ENCODE data around the gene CCDC158.
"Not testable (repeated sequence)": the region's sequence is repeated elsewhere in the genome, so short reads cannot be mapped to it uniquely, and the experiment has no call there.

The CCDC158 gene

DNA sequence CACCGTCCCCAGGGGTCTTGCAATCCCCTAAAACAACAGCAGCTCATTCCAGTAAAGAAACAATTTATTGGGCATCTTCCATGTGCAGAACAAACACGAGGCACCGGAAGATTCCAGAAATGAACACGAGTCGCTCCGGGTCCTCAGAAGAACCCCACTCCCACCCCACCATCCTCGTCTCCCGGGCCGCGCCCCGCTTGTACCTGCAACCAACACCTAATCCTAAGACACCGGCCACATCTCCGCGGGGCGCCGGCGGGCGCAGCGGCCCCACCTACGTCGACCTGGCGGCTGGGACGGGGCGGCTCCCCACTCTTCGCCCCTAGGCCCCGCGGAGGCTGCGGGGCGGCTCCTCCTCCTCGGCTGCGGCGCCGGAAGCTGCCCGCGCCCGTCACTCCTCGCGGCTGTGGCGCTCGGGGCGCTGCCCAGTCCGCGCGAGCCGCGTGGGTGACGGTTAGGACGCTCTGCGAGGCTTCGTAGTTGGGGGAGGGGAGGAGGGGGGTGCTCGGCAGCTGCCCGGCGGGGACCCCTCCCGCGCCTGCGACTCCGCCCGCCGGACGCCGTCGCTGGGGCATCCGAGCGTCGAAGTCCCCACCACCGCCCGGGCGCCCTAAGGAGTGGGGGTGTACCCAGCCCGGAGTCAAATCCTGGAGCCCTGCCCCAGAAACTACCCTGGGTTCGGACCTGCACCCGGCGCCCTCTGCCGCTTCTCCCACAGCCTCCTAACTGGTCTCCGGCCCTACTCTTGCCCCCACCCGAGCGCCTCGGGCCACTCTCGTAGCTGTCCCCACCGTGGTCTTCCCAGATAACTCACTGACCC is at the start of gene CCDC158:
Gene CCDC158 (minus strand): TSS at position 380 of the 820 bp plus-strand sequence. CDS start 17,934 bp downstream, outside the sequence.
- no peak within 1 kb of the TSS for H3K9ac ChIP-seq (ENCODE audit: low read depth, low read length)
- no peak within 1 kb of the TSS for H3K4me3 ChIP-seq (ENCODE audit: low read length)
- H3K27ac ChIP-seq (ENCODE audit: low read length): no peak within 1 kb of the TSS
- no peaks in the 10 kb centered on the region for H3K36me3 ChIP-seq (ENCODE audit: insufficient read depth, low read depth, low read length)
- H3K4me1 ChIP-seq (ENCODE audit: insufficient read depth, low read length): no peaks in the 10 kb centered on the region
- no peaks in the 10 kb centered on the region for H3K27me3 ChIP-seq (ENCODE audit: insufficient read depth, low read length)
- H3K9me3 ChIP-seq (ENCODE audit: insufficient read depth, low read depth, low read length): peaks cover 7% of the 10 kb centered on the region; the same call in 1 of the 2 replicates

DNA sequence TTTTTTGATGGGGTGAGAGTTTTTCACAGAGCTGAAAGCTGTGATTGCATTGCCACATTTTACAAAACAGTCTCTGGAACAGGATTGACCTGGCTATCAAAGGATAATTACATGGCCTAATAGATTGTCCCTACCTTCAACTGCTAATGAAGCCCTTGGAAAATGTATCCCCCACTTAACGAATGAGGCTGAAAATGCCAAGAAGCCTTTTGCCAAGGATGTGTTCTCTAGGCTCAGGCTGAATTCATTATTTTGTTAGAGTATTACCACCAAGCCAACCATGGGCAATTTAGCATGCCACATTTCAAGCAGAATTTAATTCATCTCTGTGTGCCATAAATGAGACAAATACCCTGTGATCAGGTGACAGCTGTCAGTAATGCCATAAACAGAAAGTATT is 49.6 kb upstream of the CCDC158 start:
- Histone ChIP-seq H3K9me3 (ENCODE audit: insufficient read depth, low read depth, low read length) (no peaks in the 10 kb centered on the region), H3K4me3 (ENCODE audit: low read length) (no peak overlapping the region), H3K27ac (ENCODE audit: low read length) (no peak overlapping the region), H3K36me3 (ENCODE audit: insufficient read depth, low read depth, low read length) (no peaks in the 10 kb centered on the region), H3K4me1 (ENCODE audit: insufficient read depth, low read length) (no peaks in the 10 kb centered on the region; the same call in 1 of the 2 replicates), H3K9ac (ENCODE audit: low read depth, low read length) (no peak overlapping the region), H3K27me3 (ENCODE audit: insufficient read depth, low read length) (no peaks in the 10 kb centered on the region)

DNA sequence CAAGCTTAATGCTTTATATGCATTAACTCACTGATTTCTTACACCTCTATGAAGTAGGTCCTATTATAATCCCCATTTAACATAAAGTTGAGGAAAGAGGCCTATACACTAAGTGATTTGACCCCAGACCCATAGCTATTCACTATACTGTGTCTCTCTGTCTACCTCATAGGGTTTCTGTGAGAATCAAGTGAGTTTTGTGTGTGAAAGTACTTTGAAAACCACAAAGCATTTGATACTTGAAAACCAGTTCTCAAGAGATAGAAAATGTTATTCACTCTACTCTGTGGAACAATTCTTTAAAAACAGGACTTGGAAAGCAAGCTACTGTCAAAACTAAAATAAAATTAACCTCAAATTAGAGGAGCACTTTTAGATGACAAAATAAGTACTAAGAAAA is 49.1 kb upstream of the CCDC158 start:
- no peaks in the 10 kb centered on the region; the same call in 1 of the 2 replicates for H3K4me1 ChIP-seq (ENCODE audit: insufficient read depth, low read length)
- H3K27me3 ChIP-seq (ENCODE audit: insufficient read depth, low read length): no peaks in the 10 kb centered on the region
- no peak overlapping the region for H3K9ac ChIP-seq (ENCODE audit: low read depth, low read length)
- no peak overlapping the region for H3K4me3 ChIP-seq (ENCODE audit: low read length)
- H3K27ac ChIP-seq (ENCODE audit: low read length): no peak overlapping the region
- H3K36me3 ChIP-seq (ENCODE audit: insufficient read depth, low read depth, low read length): no peaks in the 10 kb centered on the region
- no peaks in the 10 kb centered on the region for H3K9me3 ChIP-seq (ENCODE audit: insufficient read depth, low read depth, low read length)

DNA sequence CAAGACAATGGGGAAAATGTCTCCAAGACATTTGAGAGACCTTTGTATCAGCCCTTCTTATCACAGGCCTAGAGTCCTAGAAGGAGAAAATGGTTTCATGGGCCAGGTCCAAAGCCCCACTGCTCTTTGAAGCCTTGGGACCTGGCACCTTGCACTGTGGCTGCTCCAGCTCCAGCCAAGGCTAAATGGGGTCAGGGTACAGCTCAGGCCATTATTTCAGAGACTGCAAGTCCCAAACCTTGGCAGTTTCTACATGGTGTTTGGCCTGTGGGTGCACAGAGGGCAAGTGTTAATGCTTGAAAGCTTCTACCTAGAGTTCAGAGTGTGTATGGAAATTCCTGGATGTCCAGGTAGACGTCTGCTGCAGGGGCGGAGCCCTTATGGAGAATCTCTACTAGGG is 42.6 kb upstream of the CCDC158 start:
- H3K4me1 ChIP-seq (ENCODE audit: insufficient read depth, low read length): peaks cover 18% of the 10 kb centered on the region
- no peaks in the 10 kb centered on the region for H3K36me3 ChIP-seq (ENCODE audit: insufficient read depth, low read depth, low read length)
- H3K9me3 ChIP-seq (ENCODE audit: insufficient read depth, low read depth, low read length): peaks cover 19% of the 10 kb centered on the region; the same call in 1 of the 2 replicates
- no peaks in the 10 kb centered on the region for H3K27me3 ChIP-seq (ENCODE audit: insufficient read depth, low read length)
- H3K9ac ChIP-seq (ENCODE audit: low read depth, low read length): no peak overlapping the region
- no peak overlapping the region for H3K4me3 ChIP-seq (ENCODE audit: low read length)
- no peak overlapping the region for H3K27ac ChIP-seq (ENCODE audit: low read length)

DNA sequence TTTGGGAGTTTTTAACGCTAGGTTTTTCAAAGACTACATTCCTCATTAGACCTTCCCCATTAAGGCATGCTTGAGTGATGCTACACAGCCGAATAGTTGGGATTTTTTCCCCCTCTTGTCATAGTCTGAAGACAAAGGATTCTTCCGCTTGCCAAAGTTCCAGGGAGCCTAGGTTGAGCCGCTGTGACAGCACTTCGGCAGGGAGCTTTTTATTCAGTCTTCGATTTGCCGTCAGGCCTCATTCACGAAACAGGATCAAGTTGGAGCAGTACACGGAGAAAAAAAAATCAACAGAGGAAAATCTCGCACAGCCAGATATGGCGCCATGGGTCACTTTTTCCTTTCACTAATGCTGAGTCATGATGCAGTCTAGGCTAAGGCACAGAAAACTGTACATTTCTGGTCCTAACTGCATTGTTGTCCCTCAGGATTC is 38.4 kb upstream of the CCDC158 start:
- Histone ChIP-seq H3K36me3 (ENCODE audit: insufficient read depth, low read depth, low read length) (no peaks in the 10 kb centered on the region), H3K27ac (ENCODE audit: low read length) (peak overlapping the region; percentile 50), H3K4me1 (ENCODE audit: insufficient read depth, low read length) (peaks cover 26% of the 10 kb centered on the region), H3K27me3 (ENCODE audit: insufficient read depth, low read length) (no peaks in the 10 kb centered on the region), H3K9me3 (ENCODE audit: insufficient read depth, low read depth, low read length) (peaks cover 16% of the 10 kb centered on the region; the same call in 1 of the 2 replicates), H3K9ac (ENCODE audit: low read depth, low read length) (peak overlapping the region; percentile 47), H3K4me3 (ENCODE audit: low read length) (peak overlapping the region; percentile 34)

DNA sequence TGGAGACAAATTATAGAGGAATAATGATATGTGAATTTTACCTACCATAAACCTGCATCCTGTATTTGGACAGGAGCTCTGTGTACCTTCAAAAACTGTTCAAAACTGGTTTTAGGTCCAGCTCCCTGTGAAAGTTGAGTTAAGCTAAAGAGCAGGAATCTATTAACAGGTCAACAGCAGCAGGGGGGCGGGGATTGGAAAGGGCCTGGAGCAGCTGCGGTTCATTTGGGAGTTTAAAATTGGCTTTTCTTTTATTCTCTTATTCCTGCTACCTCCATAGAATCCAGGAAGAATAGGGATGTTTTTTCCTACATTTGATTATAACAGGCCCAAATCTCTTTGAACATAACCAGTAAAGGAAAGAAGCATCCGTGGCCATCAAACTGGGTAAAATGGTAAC is 37.9 kb upstream of the CCDC158 start:
- H3K36me3 ChIP-seq (ENCODE audit: insufficient read depth, low read depth, low read length): no peaks in the 10 kb centered on the region
- peak overlapping the region; percentile 50 for H3K27ac ChIP-seq (ENCODE audit: low read length)
- H3K9ac ChIP-seq (ENCODE audit: low read depth, low read length): peak overlapping the region; percentile 47
- peaks cover 11% of the 10 kb centered on the region; the same call in 1 of the 2 replicates for H3K9me3 ChIP-seq (ENCODE audit: insufficient read depth, low read depth, low read length)
- peaks cover 26% of the 10 kb centered on the region for H3K4me1 ChIP-seq (ENCODE audit: insufficient read depth, low read length)
- H3K27me3 ChIP-seq (ENCODE audit: insufficient read depth, low read length): no peaks in the 10 kb centered on the region
- H3K4me3 ChIP-seq (ENCODE audit: low read length): peak overlapping the region; percentile 34

DNA sequence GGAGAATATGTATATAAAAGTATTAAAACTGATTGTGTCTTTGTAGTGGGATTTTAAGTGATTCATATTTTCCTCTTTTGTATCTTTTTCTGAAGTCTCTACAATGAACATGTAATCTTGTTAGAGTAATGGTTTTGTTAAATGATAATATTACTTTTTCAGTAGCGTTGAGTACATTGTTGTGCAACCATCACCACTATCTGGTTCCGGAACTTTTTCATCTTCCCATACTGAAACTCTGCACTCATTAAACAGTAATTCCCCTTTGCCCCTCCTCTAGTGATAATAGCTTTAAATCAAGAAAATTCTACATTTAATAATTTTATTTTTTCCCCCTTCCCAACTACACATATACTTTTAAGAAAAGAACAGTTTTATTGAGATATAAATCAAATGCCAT is 37.4 kb upstream of the CCDC158 start:
- H3K4me1 ChIP-seq (ENCODE audit: insufficient read depth, low read length): peaks cover 26% of the 10 kb centered on the region
- no peaks in the 10 kb centered on the region for H3K36me3 ChIP-seq (ENCODE audit: insufficient read depth, low read depth, low read length)
- H3K4me3 ChIP-seq (ENCODE audit: low read length): peak overlapping the region; percentile 34; the same call in 1 of the 2 replicates
- H3K27me3 ChIP-seq (ENCODE audit: insufficient read depth, low read length): no peaks in the 10 kb centered on the region
- peak overlapping the region; percentile 47 for H3K9ac ChIP-seq (ENCODE audit: low read depth, low read length)
- no peak overlapping the region for H3K27ac ChIP-seq (ENCODE audit: low read length)
- peaks cover 6% of the 10 kb centered on the region; the same call in 1 of the 2 replicates for H3K9me3 ChIP-seq (ENCODE audit: insufficient read depth, low read depth, low read length)

DNA sequence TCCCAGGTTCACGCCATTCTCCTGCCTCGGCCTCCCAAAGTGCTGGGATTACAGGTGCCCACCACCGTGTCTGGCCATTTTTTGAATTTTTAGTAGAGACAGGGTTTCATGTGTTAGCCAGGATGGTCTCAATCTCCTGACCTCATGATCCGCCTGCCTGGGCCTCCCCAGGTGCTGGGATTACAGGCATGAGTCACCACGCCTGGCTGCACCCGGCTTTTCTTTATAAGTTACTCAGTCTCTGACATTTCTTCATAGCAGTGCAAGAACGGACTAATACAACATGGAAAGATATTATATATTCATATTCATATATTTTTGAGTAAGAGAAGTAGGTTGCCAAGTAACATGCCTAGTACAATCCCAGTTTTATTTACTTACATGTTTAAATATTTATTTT is 36.9 kb upstream of the CCDC158 start:
- Histone ChIP-seq H3K9ac (ENCODE audit: low read depth, low read length) (no peak overlapping the region), H3K27me3 (ENCODE audit: insufficient read depth, low read length) (no peaks in the 10 kb centered on the region), H3K36me3 (ENCODE audit: insufficient read depth, low read depth, low read length) (no peaks in the 10 kb centered on the region), H3K9me3 (ENCODE audit: insufficient read depth, low read depth, low read length) (peaks cover 2% of the 10 kb centered on the region; the same call in 1 of the 2 replicates), H3K27ac (ENCODE audit: low read length) (no peak overlapping the region), H3K4me1 (ENCODE audit: insufficient read depth, low read length) (peaks cover 26% of the 10 kb centered on the region), H3K4me3 (ENCODE audit: low read length) (no peak overlapping the region)

DNA sequence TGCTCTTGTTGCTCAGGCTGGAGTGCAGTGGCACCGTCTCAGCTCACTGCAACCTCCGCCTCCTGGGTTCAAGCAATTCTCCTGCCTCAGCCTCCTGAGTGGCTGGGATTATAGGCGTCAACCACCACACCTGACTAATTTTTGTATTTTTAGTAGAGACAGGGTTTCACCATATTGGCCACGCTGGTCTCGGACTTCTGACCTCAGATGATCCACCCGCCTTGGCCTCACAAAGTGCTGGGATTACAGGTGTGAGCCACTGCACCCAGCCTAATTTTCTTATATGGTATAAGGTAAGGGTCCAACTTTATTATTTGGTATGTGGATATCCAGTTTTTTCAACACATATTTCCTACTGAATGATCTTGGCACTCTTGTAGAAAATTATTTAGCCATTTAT is 33.1 kb upstream of the CCDC158 start:
- H3K27ac ChIP-seq (ENCODE audit: low read length); H3K4me3 ChIP-seq (ENCODE audit: low read length); H3K27me3 ChIP-seq (ENCODE audit: insufficient read depth, low read length); H3K36me3 ChIP-seq (ENCODE audit: insufficient read depth, low read depth, low read length); H3K9me3 ChIP-seq (ENCODE audit: insufficient read depth, low read depth, low read length); H3K9ac ChIP-seq (ENCODE audit: low read depth, low read length): not testable (repeated sequence)
- peaks cover 22% of the 10 kb centered on the region; the same call in 1 of the 2 replicates for H3K4me1 ChIP-seq (ENCODE audit: insufficient read depth, low read length)

DNA sequence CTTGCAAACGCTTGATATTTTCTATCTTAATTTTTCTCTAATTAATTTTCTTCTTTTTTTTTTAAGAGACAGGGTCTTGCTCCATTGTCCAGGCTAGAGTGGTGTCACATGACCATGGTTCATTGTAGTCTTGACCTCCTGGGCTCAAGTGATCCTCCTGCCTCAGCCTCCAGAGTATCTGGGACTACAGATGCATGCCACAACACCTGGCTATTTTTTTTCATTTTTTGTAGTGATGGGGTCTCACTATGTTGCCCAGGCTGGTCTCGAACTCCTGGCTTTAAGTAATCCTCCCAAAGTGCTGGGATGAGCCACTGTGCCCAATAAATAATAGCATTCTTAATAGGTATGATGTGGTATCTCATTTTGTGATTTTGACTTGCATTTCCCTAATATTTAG is 32.3 kb upstream of the CCDC158 start:
- Histone ChIP-seq H3K9ac (ENCODE audit: low read depth, low read length) (no peak overlapping the region), H3K4me3 (ENCODE audit: low read length) (no peak overlapping the region), H3K27me3 (ENCODE audit: insufficient read depth, low read length) (no peaks in the 10 kb centered on the region), H3K27ac (ENCODE audit: low read length) (no peak overlapping the region), H3K9me3 (ENCODE audit: insufficient read depth, low read depth, low read length) (no peaks in the 10 kb centered on the region), H3K36me3 (ENCODE audit: insufficient read depth, low read depth, low read length) (no peaks in the 10 kb centered on the region), H3K4me1 (ENCODE audit: insufficient read depth, low read length) (peaks cover 13% of the 10 kb centered on the region; the same call in 1 of the 2 replicates)

DNA sequence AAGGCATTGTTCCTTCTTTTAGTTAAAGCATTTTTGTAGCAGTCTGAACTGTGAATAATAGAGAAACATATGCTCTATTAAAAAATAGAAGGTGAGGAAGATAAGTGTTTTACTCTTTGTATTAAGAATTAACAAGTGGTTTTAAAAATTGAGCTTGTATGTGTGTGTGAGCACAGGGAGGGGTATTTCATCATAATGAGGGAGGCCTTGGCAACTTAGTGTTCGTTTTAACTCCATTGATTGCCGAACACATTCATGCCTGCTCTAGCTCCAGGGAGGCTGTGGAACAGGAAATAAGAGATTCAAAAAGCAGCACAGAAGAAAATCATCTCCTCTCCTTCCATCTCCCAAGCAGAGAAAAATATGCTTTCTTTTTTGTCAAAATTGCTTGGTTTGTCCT is 28.9 kb upstream of the CCDC158 start:
- Histone ChIP-seq H3K4me3 (ENCODE audit: low read length) (no peak overlapping the region), H3K4me1 (ENCODE audit: insufficient read depth, low read length) (peaks cover 9% of the 10 kb centered on the region; the same call in 1 of the 2 replicates), H3K27ac (ENCODE audit: low read length) (no peak overlapping the region)

DNA sequence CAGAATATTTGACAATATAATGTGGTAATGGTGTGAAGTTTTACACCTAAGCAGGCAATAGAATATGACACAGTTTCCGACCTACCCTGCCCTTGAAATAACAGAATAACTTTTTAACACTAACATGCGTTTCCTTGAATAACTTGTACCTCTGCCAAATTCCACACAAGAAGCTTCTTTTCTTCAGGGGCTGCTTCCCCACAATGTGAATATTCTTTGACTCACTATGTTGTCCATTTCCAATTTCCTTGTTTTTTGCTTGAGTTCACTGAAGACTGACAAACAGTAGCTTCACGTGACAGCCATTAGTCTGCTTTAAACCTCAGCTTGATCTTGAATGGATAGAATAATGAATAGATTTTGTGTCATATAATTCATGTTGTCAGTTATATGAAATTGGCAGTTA is 28.4 kb upstream of the CCDC158 start:
- no peaks in the 10 kb centered on the region for H3K36me3 ChIP-seq (ENCODE audit: insufficient read depth, low read depth, low read length)
- H3K27me3 ChIP-seq (ENCODE audit: insufficient read depth, low read length): no peaks in the 10 kb centered on the region
- no peaks in the 10 kb centered on the region for H3K9me3 ChIP-seq (ENCODE audit: insufficient read depth, low read depth, low read length)
- no peak overlapping the region for H3K27ac ChIP-seq (ENCODE audit: low read length)
- H3K4me3 ChIP-seq (ENCODE audit: low read length): no peak overlapping the region
- peaks cover 9% of the 10 kb centered on the region; the same call in 1 of the 2 replicates for H3K4me1 ChIP-seq (ENCODE audit: insufficient read depth, low read length)
- H3K9ac ChIP-seq (ENCODE audit: low read depth, low read length): no peak overlapping the region

More for the DNA sequence above, 28.9 kb upstream of the CCDC158 start:
- no peaks in the 10 kb centered on the region for H3K9me3 ChIP-seq (ENCODE audit: insufficient read depth, low read depth, low read length)
- H3K27me3 ChIP-seq (ENCODE audit: insufficient read depth, low read length): no peaks in the 10 kb centered on the region
- H3K36me3 ChIP-seq (ENCODE audit: insufficient read depth, low read depth, low read length): no peaks in the 10 kb centered on the region
- H3K9ac ChIP-seq (ENCODE audit: low read depth, low read length): no peak overlapping the region; the same call in 1 of the 2 replicates
